H1 (cell line): Measurements from ENCODE around the gene P2RY1. TPM values are rescaled to one million over a fixed set of nuclear protein-coding genes. Genes with fewer than 3 reads are reported as not detected.

Source experiments
- CTCF ChIA-PET: fragments of 300-600 bp; sonication (Branson Sonifier 250); formaldehyde crosslinking; loops from one replicate; lab custom pipeline; 2021; ENCODE audit not compliant: partially characterized antibody; lab: Charles Lee
- POLR2A ChIA-PET: fragments of 300-600 bp; sonication (Branson Sonifier 250); formaldehyde crosslinking; loops from one replicate; lab custom pipeline; 2021; ENCODE audit warnings: inconsistent platforms; ENCODE audit not compliant: partially characterized antibody; lab: Charles Lee
- DNase-seq, 2 experiments: peaks; one replicate each; pipeline versions ENCODE4 v3.0.0 to v3.0.0-alpha.2; 2010 to 2022; ENCODE audit warnings: low spot score in 2 of 2, low read depth in 1 of 2, mixed read lengths in 1 of 2
- FAIRE-seq: peaks from 2 replicates; lab custom pipeline; 2011; peaks lifted over from hg19 to GRCh38; lab: Jason Lieb, UNC
- H2AFZ ChIP-seq: 2 replicates; pipeline ENCODE4 v1.8.1; 2012; ENCODE audit warnings: low read length, inconsistent platforms
- H2AK5ac ChIP-seq: 2 replicates; pipeline ENCODE4 v1.6.1; 2013; ENCODE audit warnings: low read depth, low read length
- H2BK120ac ChIP-seq: replicated peaks from 2 replicates; pipeline ENCODE3; 2013; ENCODE audit warnings: low read depth, low read length, inconsistent platforms
- H2BK12ac ChIP-seq: 2 replicates; pipeline ENCODE4 v1.6.1; 2013; ENCODE audit warnings: low read depth, low read length
- H2BK15ac ChIP-seq: 2 replicates; pipeline ENCODE4 v1.6.1; 2013; ENCODE audit warnings: low read length
- H2BK20ac ChIP-seq: 2 replicates; pipeline ENCODE4 v1.6.1; 2013; ENCODE audit warnings: low read length
- H2BK5ac ChIP-seq: 2 replicates; pipeline ENCODE4 v1.6.1; 2013; ENCODE audit warnings: low read depth, low read length
- H3K14ac ChIP-seq: 2 replicates; pipeline ENCODE4 v1.6.1; 2013; ENCODE audit warnings: inconsistent platforms; ENCODE audit not compliant: insufficient read length
- H3K18ac ChIP-seq: 2 replicates; pipeline ENCODE4 v1.6.1; 2013; ENCODE audit warnings: low read length; ENCODE audit errors: extremely low read depth
- H3K23ac ChIP-seq: 2 replicates; pipeline ENCODE4 v1.6.1; 2013; ENCODE audit warnings: inconsistent platforms; ENCODE audit not compliant: insufficient read length
- H3K23me2 ChIP-seq: 2 replicates; pipeline ENCODE4 v1.6.1; 2013; ENCODE audit warnings: low read depth, low read length
- H3K27ac ChIP-seq: 2 replicates; pipeline ENCODE4 v1.6.1; 2011; ENCODE audit warnings: low read depth, low read length, inconsistent platforms
- H3K27me3 ChIP-seq, 4 experiments: replicated peaks in 1 of 4; 1 replicate in 1 of 4; 2 replicates in 3 of 4; pipeline versions ENCODE4 v1.6.1 to v1.8.1; 2011 to 2013; ENCODE audit warnings: low read length in 3 of 4, mild to moderate bottlenecking in 3 of 4, inconsistent platforms in 2 of 4, mixed read lengths in 2 of 4, moderate library complexity in 1 of 4; ENCODE audit not compliant: control insufficient read depth in 3 of 4, insufficient read depth in 3 of 4; ENCODE audit errors: extremely low read depth in 1 of 4
- H3K36me3 ChIP-seq, 4 experiments: 2 replicates each; pipeline versions ENCODE4 v1.6.1 to v1.8.1; 2011 to 2013; ENCODE audit warnings: mild to moderate bottlenecking in 4 of 4, low read length in 3 of 4, moderate library complexity in 2 of 4, control low read depth in 1 of 4, inconsistent platforms in 1 of 4; ENCODE audit not compliant: insufficient read depth in 4 of 4, control insufficient read depth in 2 of 4
- H3K4ac ChIP-seq: replicated peaks from 2 replicates; pipeline ENCODE3; 2013; ENCODE audit warnings: low read length, low read depth, mixed read lengths, inconsistent platforms; ENCODE audit not compliant: insufficient read length
- H3K4me1 ChIP-seq, 4 experiments: replicated peaks in 1 of 4; 1 replicate in 1 of 4; 2 replicates in 3 of 4; pipeline versions ENCODE4 v1.6.1 to v1.8.1; 2011 to 2013; ENCODE audit warnings: low read length in 3 of 4, inconsistent platforms in 2 of 4, mixed read lengths in 1 of 4; ENCODE audit not compliant: insufficient read depth in 4 of 4, control insufficient read depth in 3 of 4
- H3K4me2 ChIP-seq, 2 experiments: 2 replicates each; pipeline versions ENCODE4 v1.6.1 to v1.8.1; 2011 to 2013; ENCODE audit warnings: low read depth in 2 of 2, low read length in 2 of 2, control low read depth in 1 of 2, inconsistent platforms in 1 of 2, mild to moderate bottlenecking in 1 of 2; ENCODE audit not compliant: insufficient read depth in 1 of 2
- H3K4me3 ChIP-seq, 4 experiments: fragments of 200-600, 300-600 bp in 1 of 4; sonication (generic), shearing (Covaris generic), sonication (Bioruptor Twin) in 1 of 4; 2 replicates each; pipeline versions ENCODE4 v1.5.1 to v1.8.1; 2011 to 2016; ENCODE audit warnings: low read length in 4 of 4, low read depth in 3 of 4, control low read depth in 2 of 4, inconsistent platforms in 2 of 4, mild to moderate bottlenecking in 2 of 4, mixed read lengths in 1 of 4, moderate library complexity in 1 of 4; ENCODE audit not compliant: insufficient read depth in 2 of 4; ENCODE audit errors: extremely low read depth in 1 of 4
- H3K56ac ChIP-seq: replicated peaks from 2 replicates; pipeline ENCODE3; 2013; ENCODE audit warnings: low read depth, mild to moderate bottlenecking, mixed read lengths, low read length, inconsistent platforms; ENCODE audit not compliant: insufficient read length
- H3K79me1 ChIP-seq: 2 replicates; pipeline ENCODE4 v1.6.1; 2013; ENCODE audit warnings: low read depth, low read length, control low read depth
- H3K79me2 ChIP-seq, 2 experiments: 2 replicates each; pipeline versions ENCODE4 v1.6.1 to v1.8.1; 2012 to 2013; ENCODE audit warnings: low read length in 2 of 2, mild to moderate bottlenecking in 2 of 2, inconsistent platforms in 1 of 2; ENCODE audit not compliant: insufficient read depth in 2 of 2, control insufficient read depth in 1 of 2
- H3K9ac ChIP-seq, 4 experiments: replicated peaks in 1 of 4; 1 replicate in 1 of 4; 2 replicates in 3 of 4; pipeline versions ENCODE4 v1.6.1 to v1.8.1; 2011 to 2013; ENCODE audit warnings: low read depth in 3 of 4, low read length in 3 of 4, control low read depth in 2 of 4, mild to moderate bottlenecking in 2 of 4, moderate library complexity in 2 of 4, inconsistent platforms in 1 of 4; ENCODE audit errors: extremely low read depth in 1 of 4
- H3K9me3 ChIP-seq, 2 experiments: 2 replicates each; pipeline versions ENCODE4 v1.6.1 to v1.8.1; 2012 to 2013; ENCODE audit warnings: mild to moderate bottlenecking in 2 of 2, moderate library complexity in 2 of 2, control low read depth in 1 of 2, inconsistent platforms in 1 of 2, low read depth in 1 of 2, low read length in 1 of 2, mixed read lengths in 1 of 2; ENCODE audit not compliant: insufficient read depth in 2 of 2
- H4K20me1 ChIP-seq, 2 experiments: replicated peaks in 1 of 2; 2 replicates each; pipeline versions ENCODE3 to v1.8.1; 2011 to 2013; ENCODE audit warnings: inconsistent platforms in 2 of 2, low read length in 2 of 2, mild to moderate bottlenecking in 1 of 2; ENCODE audit not compliant: insufficient read depth in 2 of 2, control insufficient read depth in 1 of 2
- H4K5ac ChIP-seq: 2 replicates; pipeline ENCODE4 v1.6.1; 2013; ENCODE audit warnings: low read length, low read depth, mixed read lengths, inconsistent platforms; ENCODE audit not compliant: insufficient read length
- H4K8ac ChIP-seq: 2 replicates; pipeline ENCODE4 v1.8.0; 2013; ENCODE audit warnings: mild to moderate bottlenecking, moderate library complexity, low read length, inconsistent platforms; ENCODE audit not compliant: insufficient read depth; ENCODE audit errors: extremely low read depth
- H4K91ac ChIP-seq: replicated peaks from 2 replicates; pipeline ENCODE3; 2013; ENCODE audit warnings: low read length, mixed read lengths, inconsistent platforms; ENCODE audit not compliant: insufficient read length
- BACH1 ChIP-seq: IDR thresholded peaks from 2 replicates; pipeline ENCODE4 v1.6.1; 2012; ENCODE audit warnings: low read length, improper control_type of control experiment
- CBX8 ChIP-seq: fragments of 300-800, 300-1000 bp; sonication (generic); IDR thresholded peaks from 2 replicates; pipeline ENCODE4 v1.7.1; 2016; ENCODE audit warnings: low read depth, low read length, borderline replicate concordance
- E2F6 ChIP-seq: IDR thresholded peaks from 2 replicates; pipeline ENCODE4 v1.6.1; 2012; ENCODE audit warnings: inconsistent platforms
- SRF ChIP-seq: IDR thresholded peaks from 2 replicates; pipeline ENCODE4 v1.6.1; 2011; ENCODE audit warnings: mild to moderate bottlenecking, low read depth, low read length, moderate library complexity
- WGBS, 2 experiments: shearing (Covaris generic) in 1 of 2; methylation state at CpG; one replicate each; pipeline versions ENCODE4 v1.1.6 to v1.1.7; 2013 to 2015; ENCODE audit warnings: low lambda C conversion rate in 2 of 2, mixed read lengths in 2 of 2, inconsistent platforms in 1 of 2, low coverage in 1 of 2, missing lambda C conversion rate in 1 of 2; ENCODE audit not compliant: insufficient replicate concordance in 2 of 2, insufficient coverage in 1 of 2, insufficient read length in 1 of 2; ENCODE audit errors: extremely low coverage in 1 of 2, missing lambda C conversion rate in 1 of 2; 5-methylcytosine and 5-hydroxymethylcytosine counted together
- polyA plus RNA-seq, 7 experiments: library from polyadenylated mRNA; depleted of rRNA in 3 of 7; stranded (reverse) in 5 of 7; unstranded in 2 of 7; fragments of >200 nt in 5 of 7; fragments of 200-250 nt in 2 of 7; gene quantifications; 1 replicate in 5 of 7; 2 replicates in 1 of 7; 4 replicates in 1 of 7; pipeline versions ENCODE4 v1.2.1 to v1.2.3, GENCODE V29; 2011 to 2013; ENCODE audit warnings: missing spikeins in 2 of 7, mixed read lengths in 2 of 7
- total RNA-seq: library from RNA; stranded (reverse); fragmentation: NEBNext Ultra II Directional; extraction: Animal tissue kit (Norgen Biotek cat#: 25700); gene quantifications from 2 replicates; pipeline ENCODE4 v1.2.1, GENCODE V29; 2021

The P2RY1 gene
- total and polyA plus RNA-seq, 2 of the 8 experiments (the other 6 are each of a cell fraction or from before 2014, with no cell fraction given) = 6.5 to 28.3 TPM

GRCh38 chr3:152836269-152836668 lies 1.3 kb downstream of the P2RY1 start:
- POLR2A ChIA-PET = interaction anchor here (0.6 to 2.4 kb wide), 2 partner anchors 8 to 316 kb away, joined by 6 to 10 read pairs; no protein-coding TSS in a partner anchor
- H3K4me2 ChIP-seq = peak overlapping the region; percentile 75 to 80
- H3K9ac ChIP-seq = 0 out of 7 replicates have a peak overlapping the region, but pooled peaks of 1 of the 4 experiments have one; percentile 80

More at GRCh38 chr3:152836269-152836668, 1.3 kb downstream of the P2RY1 start:
- Histone ChIP-seq H3K9me3 (no peaks in the 10 kb centered on the region), H2BK120ac (no peak overlapping the region), H2BK15ac (no peak overlapping the region), H3K27ac (no peak overlapping the region), H4K5ac (no peak overlapping the region), H3K4me1 (peaks cover 0 to 5% (median 2%) of the 10 kb centered on the region in 4 experiments; a peak in 3 of 7 replicates), H3K23ac (no peak overlapping the region), H3K18ac (no peak overlapping the region), H3K56ac (no peak overlapping the region), H2BK20ac (no peak overlapping the region), H2BK5ac (no peak overlapping the region), H3K4ac (no peak overlapping the region), H3K36me3 (no peaks in the 10 kb centered on the region), H4K20me1 (peaks cover 3 to 8% of the 10 kb centered on the region in 2 experiments), H2AK5ac (no peak overlapping the region), H4K91ac (no peak overlapping the region), H3K27me3 (peaks cover 0 to 11% (median 5%) of the 10 kb centered on the region in 4 experiments; a peak in 5 of 7 replicates), H2BK12ac (no peak overlapping the region), H3K79me1 (no peaks in the 10 kb centered on the region), H3K79me2 (peaks cover 0 to 45% of the 10 kb centered on the region in 2 experiments; a peak in 3 of 4 replicates), H4K8ac (no peak overlapping the region), H3K23me2 (peaks cover 8% of the 10 kb centered on the region), H3K14ac (no peak overlapping the region), H3K4me3 (peak overlapping the region; percentile 72 to 86 (median 74)), H2AFZ (no peak overlapping the region)
- no peak for DNase-seq
- CTCF ChIA-PET = interaction anchor here (0.6 kb wide), 1 partner anchor 196 kb away, joined by 3 read pairs; no protein-coding TSS in a partner anchor
- WGBS, 2 experiments = 59% methylated on average over 14 of the region's 14 CpGs; no CpG with 5 or more reads in 1 of the 2 experiments
- no peak for TF ChIP-seq SRF
- TF ChIP-seq E2F6 = no peak
- no peak for TF ChIP-seq BACH1
- no peak for TF ChIP-seq CBX8
- FAIRE-seq = no peak
